KMS-11 (cell line): ENCODE results near the gene OR2G3.

Experiments used
- H2AFZ ChIP-seq: fragments of 200-600 bp; sonication (generic); 2 replicates; pipeline ENCODE4 v1.6.1; 2016; ENCODE audit warnings: antibody characterized with exemption, mixed run types, low read depth
- H3K27ac ChIP-seq: fragments of 200-600 bp; sonication (generic); 2 replicates; pipeline ENCODE4 v1.6.1; 2016; ENCODE audit warnings: mild to moderate bottlenecking, mixed run types
- H3K27me3 ChIP-seq: fragments of 200-600 bp; sonication (generic); 2 replicates; pipeline ENCODE4 v1.6.1; 2017; ENCODE audit warnings: mild to moderate bottlenecking, low read depth, mixed run types, moderate library complexity; ENCODE audit not compliant: insufficient read depth
- H3K36me3 ChIP-seq: fragments of 200-600 bp; sonication (generic); 2 replicates; pipeline ENCODE4 v1.6.1; 2017; ENCODE audit warnings: mild to moderate bottlenecking, mixed run types; ENCODE audit not compliant: insufficient read depth
- H3K4me1 ChIP-seq: fragments of 200-600 bp; sonication (generic); 2 replicates; pipeline ENCODE4 v1.6.1; 2016; ENCODE audit warnings: mild to moderate bottlenecking, low read depth, mixed run types; ENCODE audit not compliant: poor library complexity, severe bottlenecking
- H3K4me2 ChIP-seq: fragments of 200-600 bp; sonication (generic); 2 replicates; pipeline ENCODE4 v1.7.0; 2016; ENCODE audit warnings: mild to moderate bottlenecking, mixed run types
- H3K4me3 ChIP-seq: fragments of 200-600 bp; sonication (generic); IDR thresholded peaks from 2 replicates; pipeline ENCODE4 v1.6.1; 2017; ENCODE audit warnings: low read depth, low read length, mixed read lengths; ENCODE audit not compliant: insufficient read depth
- H3K79me2 ChIP-seq: fragments of 200-600 bp; sonication (generic); 2 replicates; pipeline ENCODE4 v1.6.1; 2016; ENCODE audit warnings: low read depth, mixed run types; ENCODE audit not compliant: insufficient read depth
- H3K9ac ChIP-seq: fragments of 200-600 bp; sonication (generic); 2 replicates; pipeline ENCODE4 v1.6.1; 2016; ENCODE audit warnings: mild to moderate bottlenecking, mixed run types
- H4K20me1 ChIP-seq: fragments of 200-600 bp; sonication (generic); 2 replicates; pipeline ENCODE4 v1.6.1; 2016; ENCODE audit warnings: mild to moderate bottlenecking, mixed run types; ENCODE audit not compliant: insufficient read depth
- CTCF ChIP-seq: fragments of 200-600 bp; sonication (generic); conservative IDR thresholded peaks from 2 replicates; pipeline ENCODE4 v1.6.1; 2017; ENCODE audit warnings: low read depth, mild to moderate bottlenecking, antibody characterized with exemption, low read length, moderate library complexity, mixed read lengths

The OR2G3 gene

DNA sequence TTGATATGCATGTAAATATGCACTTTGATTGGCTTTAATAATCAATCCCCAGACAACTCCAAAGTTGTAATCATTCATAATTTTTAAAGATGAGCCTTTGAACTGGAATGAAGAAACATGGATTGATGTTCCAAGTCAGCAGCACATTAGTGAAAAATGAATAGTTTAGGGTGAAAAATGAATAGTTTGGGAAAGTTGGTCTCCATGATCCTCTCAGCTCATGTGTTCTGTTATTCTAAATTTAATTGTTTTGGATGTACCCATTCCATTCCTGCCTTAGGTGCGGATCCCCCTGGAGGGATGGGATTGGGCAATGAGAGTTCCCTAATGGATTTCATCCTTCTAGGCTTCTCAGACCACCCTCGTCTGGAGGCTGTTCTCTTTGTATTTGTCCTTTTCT is at the start of gene OR2G3:
OR2G3 (plus strand) TSS at position 301 of the 400 bp plus-strand sequence; CDS start at position 301, 0 bp downstream.
- Histone ChIP-seq H4K20me1 (no peaks in the 10 kb centered on the region), H3K4me3 (no peak within 1 kb of the TSS), H3K27me3 (no peaks in the 10 kb centered on the region), H3K4me2 (no peak within 1 kb of the TSS), H3K79me2 (no peaks in the 10 kb centered on the region), H3K27ac (no peak within 1 kb of the TSS), H3K4me1 (no peaks in the 10 kb centered on the region), H3K9ac (no peak within 1 kb of the TSS), H2AFZ (no peak within 1 kb of the TSS), H3K36me3 (no peaks in the 10 kb centered on the region)
- no peak for TF ChIP-seq CTCF

- Histone ChIP-seq H3K4me1 (no peaks in the 10 kb centered on the region), H3K27ac (no peak overlapping the region), H3K4me2 (no peak overlapping the region), H3K9ac (no peak overlapping the region), H4K20me1 (no peaks in the 10 kb centered on the region), H3K4me3 (no peak overlapping the region), H3K27me3 (no peaks in the 10 kb centered on the region), H2AFZ (no peak overlapping the region), H3K36me3 (no peaks in the 10 kb centered on the region), H3K79me2 (no peaks in the 10 kb centered on the region)
- no peak for TF ChIP-seq CTCF
These were observed 47.3 kb upstream of the OR2G3 start for GRCh38 chr1:247557926-247558674.

DNA sequence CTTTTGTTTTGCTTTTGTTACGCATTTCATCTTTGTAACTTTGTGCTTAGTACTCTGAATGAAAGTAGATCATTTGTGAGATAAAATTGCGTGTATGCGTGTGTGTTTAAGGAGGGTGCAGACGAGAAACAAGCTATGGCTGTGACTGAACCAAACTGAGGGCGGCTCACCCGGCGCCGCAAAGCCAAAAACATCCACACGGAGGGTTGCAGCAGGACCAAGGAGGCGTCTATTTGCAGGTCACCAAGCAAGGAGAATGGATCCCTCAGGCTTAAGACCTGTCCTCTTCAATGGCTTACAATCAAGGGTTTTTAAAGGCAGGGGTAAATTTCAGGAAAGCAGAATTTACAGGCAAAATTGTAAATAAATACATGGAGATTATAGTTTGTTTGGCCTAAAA is 43.7 kb upstream of the OR2G3 start:
- no peak overlapping the region for H3K27ac ChIP-seq
- H4K20me1 ChIP-seq: no peaks in the 10 kb centered on the region
- H3K4me2 ChIP-seq: no peak overlapping the region
- no peaks in the 10 kb centered on the region for H3K36me3 ChIP-seq
- H2AFZ ChIP-seq: no peak overlapping the region
- no peak for TF ChIP-seq CTCF
- no peak overlapping the region for H3K9ac ChIP-seq
- no peak overlapping the region for H3K4me3 ChIP-seq
- H3K27me3 ChIP-seq: no peaks in the 10 kb centered on the region
- H3K4me1 ChIP-seq: no peaks in the 10 kb centered on the region
- no peaks in the 10 kb centered on the region for H3K79me2 ChIP-seq

DNA sequence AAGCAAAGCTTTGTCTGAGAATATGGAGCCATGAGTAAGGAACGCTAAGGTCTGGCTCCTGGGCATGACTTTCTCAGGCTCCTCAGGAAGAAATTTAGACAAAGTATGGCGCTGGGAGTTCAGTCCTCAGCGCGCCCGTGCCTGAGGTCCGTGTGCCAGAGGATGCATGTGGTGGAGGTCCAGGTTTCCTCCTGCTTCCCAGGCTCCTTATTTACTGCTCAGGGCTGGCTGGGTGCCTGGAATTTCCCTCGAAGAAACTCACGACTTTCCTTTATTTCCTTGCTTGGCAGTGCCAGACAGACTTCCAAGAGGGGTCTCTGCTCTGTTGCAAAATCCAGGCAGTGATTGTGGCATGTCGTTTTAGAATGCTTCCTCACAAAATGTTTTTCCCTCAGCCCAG is 43.2 kb upstream of the OR2G3 start:
- no peak overlapping the region for H2AFZ ChIP-seq
- H3K27ac ChIP-seq: no peak overlapping the region
- no peak overlapping the region for H3K9ac ChIP-seq
- no peaks in the 10 kb centered on the region for H4K20me1 ChIP-seq
- H3K27me3 ChIP-seq: no peaks in the 10 kb centered on the region
- no peak overlapping the region for H3K4me2 ChIP-seq
- no peak overlapping the region for H3K4me3 ChIP-seq
- no peak for TF ChIP-seq CTCF
- H3K4me1 ChIP-seq: no peaks in the 10 kb centered on the region
- H3K36me3 ChIP-seq: no peaks in the 10 kb centered on the region
- no peaks in the 10 kb centered on the region for H3K79me2 ChIP-seq
